GM19455 (cell line): ENCODE results near the gene NINL.

Experiments used
- ATAC-seq: cut with Tn5 transposase; IDR thresholded peaks from one replicate; pipeline ENCODE4 v1.9.1; 2021; ENCODE audit not compliant: unreplicated experiment

Gene NINL

DNA sequence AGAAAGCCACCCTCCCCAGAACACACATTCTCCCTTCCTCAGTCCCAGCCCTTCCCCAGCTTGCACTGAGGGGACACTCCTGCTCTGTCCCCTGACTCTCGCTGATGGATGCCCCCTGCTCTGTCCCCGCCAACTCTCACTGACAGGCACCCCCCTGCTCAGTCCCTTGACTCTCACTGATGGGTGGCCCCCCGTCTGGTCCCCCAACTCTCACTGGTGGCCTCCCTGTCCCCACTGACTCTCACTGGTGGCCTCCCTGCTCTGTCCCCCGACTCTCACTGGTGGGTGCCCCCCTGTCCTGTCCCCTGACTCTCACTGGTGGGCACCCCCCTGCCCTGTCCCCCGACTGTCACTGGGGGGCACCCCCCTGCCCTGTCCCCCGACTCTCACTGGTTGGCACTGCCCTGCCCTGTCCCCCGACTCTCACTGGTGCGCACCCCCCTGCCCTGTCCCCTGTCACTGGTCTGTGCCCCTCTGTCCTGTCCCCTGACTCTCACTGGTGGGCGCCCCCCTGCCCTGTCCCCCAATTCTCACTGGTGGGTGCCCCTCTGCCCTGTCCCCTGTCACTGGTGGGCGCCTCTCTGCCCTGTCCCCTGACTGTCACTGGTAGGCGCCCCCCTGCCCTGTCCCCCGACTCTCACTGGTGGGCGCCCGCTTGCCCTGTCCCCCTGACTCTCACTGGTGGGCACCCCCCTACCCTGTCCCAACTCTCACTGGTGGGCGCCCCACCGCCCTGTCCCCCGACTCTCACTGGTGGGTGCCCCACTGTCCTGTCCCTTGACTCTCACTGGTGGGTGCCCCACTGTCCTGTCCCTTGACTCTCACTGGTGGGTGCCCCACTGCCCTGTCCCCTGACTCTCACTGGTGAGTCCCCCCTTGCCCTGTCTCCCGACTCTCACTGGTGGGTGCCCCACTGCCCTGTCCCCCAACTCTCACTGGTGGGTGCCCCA lies 116.9 kb downstream of the NINL start:
- no peak for ATAC-seq

DNA sequence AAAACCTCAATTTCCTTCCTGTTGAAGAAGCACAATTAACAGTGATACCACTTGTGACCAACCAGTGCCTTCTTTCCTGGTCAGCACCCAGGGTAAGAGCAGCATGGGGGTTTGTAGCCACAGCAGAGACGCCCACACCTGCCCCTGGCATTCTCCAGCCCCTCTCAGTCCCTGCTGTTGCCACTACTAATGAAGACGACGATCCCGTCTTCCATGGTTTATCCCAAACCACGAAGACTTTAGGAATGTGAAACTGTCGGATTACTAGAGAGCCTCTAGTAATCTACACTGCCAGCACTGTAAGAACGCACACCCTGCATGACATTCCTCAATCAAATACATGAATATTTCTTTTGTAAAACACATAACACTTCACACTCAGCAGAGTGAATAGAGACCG lies 117.9 kb downstream of the NINL start:
- ATAC-seq = no peak

DNA sequence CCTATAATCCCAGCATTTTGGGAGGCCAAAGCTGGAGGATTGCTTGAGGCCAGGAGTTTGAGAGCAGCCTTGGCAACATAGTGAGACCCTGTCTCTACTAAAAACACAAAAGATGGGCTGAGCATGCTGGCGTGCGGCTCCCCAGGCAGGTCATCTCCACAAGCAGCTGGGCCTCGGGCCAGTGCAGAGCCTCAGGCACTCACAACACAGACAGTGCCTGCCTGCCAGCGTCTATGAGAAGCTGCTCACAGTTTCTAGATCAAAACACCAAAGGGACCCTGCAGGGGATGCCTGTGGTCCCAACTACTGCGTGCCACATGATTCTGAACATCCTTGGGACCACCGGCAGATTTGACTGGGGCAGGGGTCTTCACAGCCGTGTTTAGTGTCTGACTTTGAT lies 118.5 kb downstream of the NINL start:
- ATAC-seq = no peak

DNA sequence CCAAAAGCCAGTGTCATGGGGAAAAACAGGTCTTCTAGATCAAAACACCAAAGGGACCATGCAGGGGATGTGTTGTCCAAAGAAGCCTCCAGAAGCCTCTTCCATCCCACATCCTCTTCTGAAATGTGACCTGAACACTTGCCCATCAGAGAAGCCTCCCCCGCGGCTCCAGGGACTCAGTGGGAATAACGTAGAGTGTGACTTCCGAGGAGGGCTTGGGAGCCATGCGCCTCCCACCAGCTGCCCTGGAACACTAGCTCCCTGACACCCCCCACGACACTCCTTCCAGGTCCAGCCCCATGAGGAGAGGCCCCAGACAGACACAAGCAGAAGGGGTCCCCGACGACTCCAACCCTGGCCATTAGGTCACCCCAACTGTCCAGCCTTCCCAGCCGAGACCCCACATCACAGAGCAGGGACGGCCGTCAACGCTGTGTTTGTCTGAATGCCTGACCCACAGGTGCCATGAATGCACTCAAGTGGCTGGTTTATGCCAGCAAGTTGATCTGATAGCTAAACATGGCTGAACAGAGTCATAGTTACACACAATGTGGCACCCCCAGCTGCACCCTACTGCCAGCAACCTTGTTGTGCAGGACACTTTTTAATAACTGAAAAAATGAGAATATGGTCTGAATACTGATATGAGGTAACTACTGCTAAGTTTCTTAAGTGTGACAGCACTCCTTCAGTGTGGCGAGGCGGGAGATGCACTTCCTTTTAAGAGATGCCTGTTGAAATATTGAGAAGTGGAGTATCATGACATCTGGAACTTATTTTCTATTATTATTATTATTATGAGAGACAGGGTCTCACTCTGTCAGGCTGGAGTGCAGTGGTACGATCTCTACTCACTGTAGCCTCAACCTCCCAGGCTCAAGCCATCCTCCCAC lies 119.8 kb downstream of the NINL start:
- ATAC-seq = no peak

DNA sequence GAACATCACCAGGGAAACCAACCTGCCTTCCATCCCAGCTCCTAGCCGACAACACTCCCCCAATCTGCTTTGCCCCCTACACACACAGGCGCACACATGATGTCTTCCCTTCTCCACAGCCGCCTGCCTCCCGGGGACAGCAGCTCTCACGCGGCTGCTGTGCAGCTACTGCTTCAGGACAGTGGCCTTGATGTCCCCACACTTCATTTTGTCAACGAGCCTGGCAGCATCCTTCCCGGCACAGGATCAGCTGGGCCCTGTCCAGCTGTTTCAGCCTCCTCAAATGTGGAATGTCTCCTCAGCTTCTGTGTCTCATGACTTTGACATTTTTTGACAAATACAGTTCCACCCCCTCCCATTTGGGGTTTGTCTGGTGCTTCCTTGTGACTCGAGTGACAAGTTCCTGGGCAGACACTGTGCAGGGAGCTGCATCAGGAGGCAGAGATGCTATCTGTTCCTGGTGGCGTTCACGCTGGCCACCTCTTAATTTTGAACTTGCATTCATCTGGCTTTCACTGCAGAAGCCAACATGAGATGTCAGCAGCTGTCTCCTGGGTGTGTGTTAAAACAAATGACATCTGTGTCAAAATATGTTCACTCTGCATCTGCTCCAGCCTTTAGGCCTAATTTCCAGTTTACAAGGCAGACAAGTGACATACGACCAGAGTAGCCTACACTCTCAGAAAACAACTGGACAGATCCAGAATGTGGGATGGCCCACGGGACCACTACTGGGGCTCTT lies 120.7 kb downstream of the NINL start:
- ATAC-seq = no peak

DNA sequence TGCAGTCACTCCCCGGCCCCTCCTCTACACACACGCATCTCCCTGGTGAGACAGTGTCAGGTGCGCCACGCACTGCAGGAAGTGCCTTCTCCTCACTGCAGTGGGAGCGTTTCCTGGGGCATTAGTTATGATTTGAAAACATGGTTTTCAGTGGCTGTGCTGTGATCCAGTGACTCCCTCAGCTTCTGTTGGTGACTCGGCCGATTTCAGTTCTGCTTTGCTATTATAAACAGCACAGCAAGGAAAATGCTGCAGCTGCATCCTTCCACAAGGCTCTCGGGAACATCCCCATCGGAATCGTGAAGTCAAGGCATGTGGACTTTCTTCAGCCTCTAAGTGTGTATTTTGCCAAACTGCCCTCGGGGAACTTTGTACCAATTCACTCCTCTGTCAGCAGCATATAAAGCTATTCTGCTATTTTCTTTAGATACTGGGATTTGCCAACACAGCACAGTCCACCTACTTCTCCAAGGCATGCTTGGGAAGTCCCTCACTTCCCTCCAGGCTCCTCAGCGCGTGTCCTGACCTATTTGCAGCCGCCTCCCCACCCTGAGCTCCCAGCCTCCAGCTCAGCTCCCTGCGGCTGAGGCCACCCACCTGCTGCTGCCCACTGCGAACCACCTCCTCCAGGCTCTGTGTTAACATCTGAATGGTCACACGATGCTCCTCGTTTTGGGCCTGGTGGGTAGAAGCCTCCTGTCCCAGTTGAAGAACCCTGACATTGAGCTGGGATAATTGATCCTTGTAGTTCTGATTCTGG lies 123.4 kb downstream of the NINL start:
- ATAC-seq = no peak

DNA sequence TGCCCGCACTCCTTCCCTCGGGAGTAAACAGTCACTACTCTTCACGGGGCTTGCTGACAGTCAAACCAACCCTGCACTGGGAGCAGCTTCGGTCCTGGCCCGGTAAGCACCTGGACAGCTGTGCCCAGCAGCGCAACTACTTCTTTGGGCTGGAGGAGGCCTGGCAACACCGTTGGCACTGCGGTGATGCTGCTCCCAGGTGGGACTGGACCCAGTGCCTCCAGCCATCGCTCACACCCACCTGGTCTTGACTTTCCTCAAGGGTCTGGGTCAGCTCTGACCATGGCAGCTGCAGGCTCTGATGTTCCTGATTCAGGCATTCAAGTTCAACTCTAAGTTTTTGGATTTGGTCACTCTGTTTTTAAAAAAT lies 124.1 kb downstream of the NINL start:
- no peak for ATAC-seq

DNA sequence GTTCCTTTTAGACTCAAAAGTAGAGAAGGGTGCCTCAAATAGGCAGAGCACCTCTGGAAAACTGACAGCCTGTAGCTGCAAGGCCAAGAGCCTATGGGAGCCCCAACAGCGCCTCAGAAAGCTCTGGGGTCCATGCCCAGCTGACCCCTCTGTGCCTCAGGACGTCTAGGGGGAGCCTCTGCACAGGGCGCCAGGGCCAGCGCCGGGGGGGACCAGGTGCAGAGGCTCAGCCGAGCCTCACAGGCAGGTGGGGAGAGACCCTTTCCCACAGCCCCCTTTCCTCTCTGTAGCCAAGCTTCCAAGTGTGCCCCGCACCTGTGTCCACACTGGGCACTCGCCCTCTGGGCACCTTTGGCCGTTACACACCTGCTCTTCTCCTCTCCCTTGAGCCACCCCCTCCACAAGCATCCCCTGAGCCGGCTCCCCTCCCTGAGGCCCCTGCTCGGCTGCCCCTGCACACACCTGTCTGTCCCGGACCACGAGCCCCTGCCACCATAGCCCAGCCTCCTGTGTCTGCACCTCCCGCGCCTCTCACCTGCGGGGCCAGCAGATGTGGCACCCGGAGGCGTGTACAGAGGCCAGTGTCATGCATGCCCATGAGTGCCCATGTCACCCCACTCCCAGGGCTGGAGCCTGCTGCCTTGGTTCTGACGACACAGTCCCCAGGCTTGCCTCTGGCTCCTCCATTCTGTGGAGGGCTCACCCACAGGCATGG lies 124.6 kb downstream of the NINL start:
- no peak for ATAC-seq

DNA sequence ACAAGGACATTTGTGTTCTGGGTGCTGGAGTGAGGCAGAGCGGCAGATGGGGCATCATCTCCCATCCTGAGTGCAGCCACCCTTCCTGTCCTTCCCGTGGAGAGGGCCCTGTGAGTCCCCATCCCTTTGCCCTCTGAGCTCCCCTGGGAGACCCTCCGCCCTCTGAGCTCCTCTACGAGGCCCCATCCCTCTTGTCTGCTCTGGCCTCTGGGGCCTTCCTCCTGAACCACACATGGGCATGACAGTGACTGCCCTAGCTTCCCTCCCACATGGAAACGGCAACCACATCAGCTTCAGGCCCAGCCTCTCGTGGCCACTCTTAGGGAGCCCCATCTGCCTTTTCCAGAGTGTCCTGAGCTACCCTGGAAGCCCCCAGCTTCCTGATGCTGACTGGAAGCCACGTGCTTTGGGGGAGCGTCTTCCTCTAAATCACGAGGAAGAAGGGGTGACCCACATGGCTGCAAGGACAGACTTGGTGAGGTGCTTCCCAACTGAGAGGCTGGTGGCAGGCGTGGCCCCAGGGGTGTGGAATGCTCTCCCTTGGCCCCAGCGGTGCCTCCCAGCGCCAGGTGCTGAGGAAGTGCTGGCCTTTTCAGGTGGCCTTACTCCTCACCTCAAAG lies 125.3 kb downstream of the NINL start:
- no peak for ATAC-seq

DNA sequence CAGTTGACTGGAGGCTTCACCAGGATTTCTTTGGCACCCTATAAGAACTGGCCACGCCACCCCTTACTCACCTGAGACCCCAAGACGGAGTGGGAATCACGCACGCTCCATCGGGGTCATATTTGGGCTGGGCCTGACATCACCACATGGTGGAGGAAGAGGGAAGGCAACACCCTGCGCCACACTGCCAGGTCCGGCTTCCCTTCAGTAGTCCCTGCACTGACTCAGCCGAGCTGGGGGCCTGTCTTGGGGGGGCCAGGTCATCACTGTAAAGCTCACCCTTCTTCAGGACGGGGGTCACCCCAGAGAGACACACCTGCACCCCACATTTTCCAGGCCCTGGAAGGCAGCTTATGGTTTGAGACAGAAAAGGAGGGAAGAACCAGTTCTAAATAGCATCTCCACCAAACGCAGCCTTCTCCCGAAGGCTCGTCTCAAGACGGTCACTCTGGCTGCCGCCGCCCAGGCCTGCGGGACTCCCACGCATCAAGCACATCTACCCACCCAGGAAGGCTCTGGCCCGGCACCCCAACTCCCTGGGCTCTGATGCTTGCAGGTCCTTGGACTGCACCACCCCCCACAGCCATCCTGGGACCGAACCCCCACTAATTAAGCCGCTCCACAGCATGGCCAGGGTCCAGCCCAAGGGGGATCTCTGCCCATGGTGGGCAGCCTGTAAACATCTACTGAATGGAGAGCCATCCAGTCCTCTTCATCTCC lies 126.1 kb downstream of the NINL start:
- no peak for ATAC-seq

DNA sequence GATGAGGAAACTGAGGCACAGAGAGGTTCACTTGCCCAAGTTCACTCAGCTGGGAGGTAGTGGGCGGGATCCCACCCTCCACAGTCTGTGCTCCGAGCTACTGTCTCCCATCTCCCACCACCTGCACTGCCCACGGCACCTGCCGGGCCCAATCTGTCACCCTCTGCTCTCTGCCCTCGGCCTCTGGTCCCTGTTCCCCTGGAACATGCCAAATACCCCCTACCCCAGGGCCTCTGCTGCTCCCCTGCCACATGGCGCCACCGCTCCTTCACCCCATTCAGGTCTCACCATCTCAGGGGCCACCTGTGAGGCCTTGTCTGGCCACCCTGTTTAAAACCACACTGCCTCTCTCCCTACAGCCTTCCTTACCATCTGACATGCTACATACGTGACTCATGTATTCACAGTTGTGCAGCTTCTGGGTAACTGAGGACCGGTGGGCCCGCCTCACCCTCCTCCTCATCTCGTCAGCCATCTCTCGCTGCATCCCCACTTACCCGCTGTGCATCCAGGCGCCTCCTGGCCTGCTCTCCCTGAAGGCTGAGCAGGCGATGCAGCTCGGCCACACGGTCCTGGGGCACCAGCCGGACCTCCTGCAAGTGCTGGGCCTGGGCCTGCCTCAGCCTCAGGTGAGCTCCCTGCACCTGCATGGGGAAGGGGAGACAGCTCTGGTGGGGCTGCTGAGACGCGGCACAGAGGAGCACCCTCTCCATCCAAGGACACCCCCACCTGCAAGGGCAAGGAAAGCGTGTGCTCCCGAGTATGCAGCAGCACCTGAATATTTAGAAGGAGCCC lies 127.2 kb downstream of the NINL start:
- ATAC-seq = no peak

DNA sequence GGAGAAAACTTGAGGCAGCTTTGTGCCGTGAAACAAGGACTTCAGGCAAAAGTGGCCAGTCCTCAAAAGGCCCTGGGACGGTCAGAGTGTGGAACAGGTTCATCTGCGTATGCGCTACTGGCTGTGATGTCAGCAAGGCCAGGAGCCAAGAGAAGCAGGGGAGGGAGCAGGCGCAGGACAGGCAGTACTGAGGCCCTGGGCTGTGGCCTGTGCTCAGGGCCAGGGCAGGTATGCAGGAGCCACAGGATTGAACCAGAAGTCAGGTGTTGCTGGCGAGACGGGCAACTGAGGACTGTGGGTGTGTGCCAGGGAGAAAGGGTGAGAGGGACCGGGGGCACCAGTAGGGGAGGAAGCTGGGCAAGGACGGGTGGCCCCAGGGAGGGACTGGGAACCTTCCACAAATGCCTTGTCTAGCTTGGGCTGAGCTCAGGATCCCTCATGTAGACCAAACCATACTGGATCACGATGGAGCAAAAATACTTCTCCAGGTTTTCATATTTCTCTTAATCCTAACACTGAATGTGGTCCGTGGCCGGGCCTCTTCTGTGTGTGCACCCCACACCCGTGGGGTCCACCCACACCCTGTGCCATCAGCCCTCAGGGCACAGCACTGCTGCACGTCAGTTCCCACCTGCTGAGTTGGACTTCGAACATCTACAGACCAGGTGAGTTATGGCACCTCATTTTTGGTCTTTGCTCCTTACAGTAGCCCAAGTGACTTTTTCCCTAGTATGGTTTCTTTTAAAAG lies 131.0 kb downstream of the NINL start:
- no peak for ATAC-seq

DNA sequence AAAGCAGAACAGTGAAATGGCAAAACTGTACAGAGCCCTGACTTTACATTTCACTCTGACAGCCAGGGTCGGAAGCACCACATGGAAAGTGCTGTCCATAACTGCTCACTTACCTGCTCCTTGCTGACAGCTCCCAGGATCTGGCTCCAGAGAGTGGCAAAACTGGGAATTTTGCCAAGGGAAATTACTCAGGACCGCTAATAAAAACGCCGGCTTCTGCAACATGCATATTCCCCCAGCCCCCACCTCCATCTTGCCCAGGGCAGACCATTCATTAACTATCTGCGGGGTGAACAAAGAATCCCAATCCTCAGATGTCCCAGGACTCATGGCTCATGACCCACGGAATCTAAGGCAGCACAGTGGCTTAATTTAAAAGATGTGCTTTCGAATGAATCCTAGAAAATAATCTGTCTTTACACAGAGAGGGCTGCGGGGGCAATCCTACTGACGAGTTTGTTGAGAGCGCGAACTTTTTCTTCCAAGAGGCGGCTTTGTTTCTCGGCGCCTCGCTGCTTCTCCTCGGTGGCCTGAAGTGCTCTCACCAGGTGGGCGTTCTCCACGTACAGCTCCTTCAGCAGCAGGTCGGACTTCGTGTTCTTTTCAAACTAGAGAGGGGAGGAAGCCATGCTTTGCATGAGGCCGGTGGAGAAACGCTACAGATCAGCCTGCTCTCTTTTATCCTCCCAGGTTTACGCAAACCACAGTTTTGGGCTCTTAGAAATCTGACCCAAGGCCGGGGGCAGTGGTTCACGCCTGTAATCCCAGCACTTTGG lies 132.1 kb downstream of the NINL start:
- ATAC-seq = no peak

DNA sequence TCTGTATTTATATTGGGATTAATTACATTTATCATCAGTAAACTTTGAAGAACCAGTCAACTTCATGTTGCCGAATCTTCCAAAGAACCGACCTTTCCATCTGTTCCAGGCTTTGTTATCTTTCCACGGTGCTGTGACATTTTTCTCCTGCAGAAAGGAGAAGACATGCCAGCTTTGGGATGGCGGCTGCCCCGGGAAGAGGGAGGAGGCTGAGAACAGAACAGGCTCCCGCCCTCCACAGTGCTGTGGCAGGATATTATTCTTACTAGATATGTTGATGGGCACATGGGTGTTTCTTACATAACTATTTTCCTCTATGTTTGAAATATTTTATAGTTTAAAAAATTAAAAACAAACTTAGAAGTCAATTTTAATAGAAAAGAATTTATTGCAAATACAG lies 133.0 kb downstream of the NINL start:
- ATAC-seq = no peak

DNA sequence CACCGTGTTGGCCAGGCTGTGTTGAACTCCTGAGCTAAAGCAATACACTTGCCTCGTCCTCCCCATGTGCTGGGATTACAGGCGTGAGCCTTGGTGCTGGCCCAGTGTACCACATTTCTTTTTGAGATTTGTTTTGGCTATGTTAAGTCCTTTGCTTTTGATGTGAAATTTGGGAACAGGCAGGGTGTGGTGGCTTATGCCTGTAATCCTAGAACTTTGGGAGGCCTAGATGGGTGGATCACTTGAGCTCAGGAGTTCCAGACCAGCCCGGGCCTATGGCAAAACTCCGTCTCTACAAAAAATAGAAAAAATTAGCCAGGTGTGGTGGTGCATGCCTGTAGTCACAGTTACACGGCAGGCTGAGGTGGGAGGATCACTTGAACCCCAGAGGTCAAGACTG lies 137.7 kb downstream of the NINL start:
- ATAC-seq = no peak

DNA sequence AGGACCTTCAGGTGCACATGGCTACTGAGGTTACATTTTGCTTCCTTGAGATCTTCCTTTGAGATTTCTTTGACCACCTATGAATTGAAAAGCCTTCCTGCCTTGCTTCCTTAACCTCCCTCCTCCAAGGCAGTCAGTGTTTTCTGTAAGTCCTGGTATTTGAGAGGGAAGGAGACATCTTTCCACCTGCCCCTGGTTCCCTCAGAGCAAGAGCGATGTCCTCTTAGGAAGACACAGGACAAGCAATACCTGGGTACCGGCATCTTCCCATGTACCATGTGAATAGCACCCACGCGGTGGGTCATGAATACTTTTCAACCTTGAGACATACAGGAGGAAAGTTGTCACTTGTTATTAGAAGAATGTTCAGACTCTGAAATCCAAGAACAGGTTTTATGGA lies 140.8 kb downstream of the NINL start:
- no peak for ATAC-seq

DNA sequence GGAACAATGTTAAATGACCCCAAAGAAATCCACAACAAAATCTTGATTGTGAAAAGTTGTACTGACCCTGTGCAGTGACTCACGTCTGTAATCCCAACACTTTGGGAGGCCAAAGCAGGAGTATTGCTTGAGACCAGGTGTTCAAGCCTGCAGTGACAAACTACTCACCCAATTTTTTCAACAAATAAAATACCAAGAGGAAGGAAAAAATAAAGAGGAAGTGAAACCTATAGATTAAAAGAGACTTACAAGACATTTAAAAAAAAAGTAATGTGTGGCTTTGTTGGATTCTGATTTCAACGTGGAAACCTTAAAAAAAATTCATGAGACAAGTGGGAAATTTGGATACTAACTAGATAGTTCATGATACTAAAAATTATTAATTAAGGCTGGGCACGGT lies 146.0 kb downstream of the NINL start:
- ATAC-seq = no peak
